Smooth muscle cell (in vitro differentiated cells): Measurements from ENCODE around the gene RFLNA. TPM values are rescaled to one million over a fixed set of nuclear protein-coding genes. Genes with fewer than 3 reads are reported as not detected.

ENCODE experiments used
- DNase-seq: peaks from one replicate; lab custom pipeline; 2025; ENCODE audit not compliant: unreplicated experiment; lab: John Stamatoyannopoulos, UW
- H2AFZ ChIP-seq: fragments of 200-600 bp; sonication (generic); 2 replicates; pipeline ENCODE4 v1.6.0; 2016; ENCODE audit warnings: antibody characterized with exemption, low read depth, mild to moderate bottlenecking
- H3F3A ChIP-seq: fragments of 200-600 bp; sonication (generic); 2 replicates; pipeline ENCODE4 v1.6.0; 2017; ENCODE audit warnings: antibody characterized with exemption, low read depth
- H3K27ac ChIP-seq: fragments of 200-600 bp; sonication (generic); 2 replicates; pipeline ENCODE4 v1.5.1; 2016; ENCODE audit warnings: low read depth, mild to moderate bottlenecking
- H3K27me3 ChIP-seq: fragments of 200-600 bp; sonication (generic); 2 replicates; pipeline ENCODE4 v1.6.1; 2016; ENCODE audit warnings: low read depth, mild to moderate bottlenecking
- H3K36me3 ChIP-seq: fragments of 200-600 bp; sonication (generic); 2 replicates; pipeline ENCODE4 v1.5.1; 2016; ENCODE audit warnings: low read depth
- H3K4me1 ChIP-seq: fragments of 200-600 bp; sonication (generic); 2 replicates; pipeline ENCODE4 v1.5.1; 2016; ENCODE audit warnings: low read depth
- H3K4me2 ChIP-seq: fragments of 200-600 bp; sonication (generic); 2 replicates; pipeline ENCODE4 v1.6.0; 2016; ENCODE audit warnings: mild to moderate bottlenecking
- H3K4me3 ChIP-seq: fragments of 200-600 bp; sonication (generic); 2 replicates; pipeline ENCODE4 v1.5.1; 2016; ENCODE audit warnings: mild to moderate bottlenecking
- H3K79me2 ChIP-seq: fragments of 200-600 bp; sonication (generic); 2 replicates; pipeline ENCODE4 v1.6.0; 2016; ENCODE audit warnings: low read depth, mild to moderate bottlenecking
- H3K9ac ChIP-seq: fragments of 200-600 bp; sonication (generic); 2 replicates; pipeline ENCODE4 v1.6.0; 2016; ENCODE audit warnings: low read depth
- H3K9me3 ChIP-seq: fragments of 200-600 bp; sonication (generic); replicated peaks from 2 replicates; pipeline ENCODE4 v1.5.1; 2016; ENCODE audit warnings: low read depth
- H4K20me1 ChIP-seq: fragments of 200-600 bp; sonication (generic); 2 replicates; pipeline ENCODE4 v1.6.0; 2016; ENCODE audit warnings: low read depth
- WGBS: methylation state at CpG from one replicate; pipeline ENCODE4 v1.1.7; 2016; ENCODE audit warnings: low lambda C conversion rate; 5-methylcytosine and 5-hydroxymethylcytosine counted together
- polyA plus RNA-seq: library from polyadenylated mRNA; unstranded; fragments of >200 nt; fragmentation: Nextera tagmentation; extraction: Ambion mirVana; gene quantifications from 2 replicates; pipeline ENCODE4 v1.2.1, GENCODE V29; 2016
- total RNA-seq: library from RNA; depleted of rRNA; stranded (reverse); fragments of >200 nt; gene quantifications from 2 replicates; pipeline ENCODE4 v1.2.3, GENCODE V29; 2014
- TF ChIP-seq, protein P1 (sequence below): fragments of 200-600 bp; sonication (generic); IDR thresholded peaks from 2 replicates; pipeline ENCODE4 v1.5.1; 2017; ENCODE audit warnings: borderline replicate concordance, mild to moderate bottlenecking, antibody characterized with exemption; ENCODE audit not compliant: insufficient read depth, poor library complexity, severe bottlenecking

RFLNA gene
- total and polyA plus RNA-seq, 2 experiments from 2014 or later: 30.2 to 51.5 TPM

DNA sequence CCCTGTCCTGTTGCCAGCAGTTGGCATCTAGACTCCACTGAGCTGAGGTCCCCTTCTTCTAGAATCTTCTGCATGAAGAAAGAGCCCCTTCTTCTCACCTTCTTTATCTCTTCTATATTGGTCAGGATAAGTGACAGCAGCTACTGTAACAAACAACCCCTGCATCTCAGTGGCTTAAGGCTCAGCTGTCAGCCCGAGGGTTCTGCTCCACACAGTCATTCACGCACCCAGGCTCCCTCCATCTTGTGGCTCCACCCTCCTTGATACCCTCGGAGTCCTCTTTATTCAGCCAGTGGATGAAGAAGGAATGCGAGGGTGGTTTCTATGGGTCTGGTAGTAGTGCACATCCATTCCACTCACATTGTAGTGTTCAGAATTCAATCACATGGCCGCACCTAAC, 10.5 kb upstream of the RFLNA start:
- Histone ChIP-seq H3K9me3 (no peaks in the 10 kb centered on the region), H3K4me2 (no peak overlapping the region), H4K20me1 (no peaks in the 10 kb centered on the region), H3K27me3 (no peaks in the 10 kb centered on the region), H3K4me1 (peaks cover 8% of the 10 kb centered on the region), H3K36me3 (no peaks in the 10 kb centered on the region), H3K9ac (no peak overlapping the region), H3F3A (no peaks in the 10 kb centered on the region), H3K79me2 (no peaks in the 10 kb centered on the region), H3K27ac (no peak overlapping the region), H3K4me3 (no peak overlapping the region), H2AFZ (no peak overlapping the region)
- 96% methylated on average over 5 of the region's 5 CpGs for WGBS
- TF ChIP-seq, protein P1, sequence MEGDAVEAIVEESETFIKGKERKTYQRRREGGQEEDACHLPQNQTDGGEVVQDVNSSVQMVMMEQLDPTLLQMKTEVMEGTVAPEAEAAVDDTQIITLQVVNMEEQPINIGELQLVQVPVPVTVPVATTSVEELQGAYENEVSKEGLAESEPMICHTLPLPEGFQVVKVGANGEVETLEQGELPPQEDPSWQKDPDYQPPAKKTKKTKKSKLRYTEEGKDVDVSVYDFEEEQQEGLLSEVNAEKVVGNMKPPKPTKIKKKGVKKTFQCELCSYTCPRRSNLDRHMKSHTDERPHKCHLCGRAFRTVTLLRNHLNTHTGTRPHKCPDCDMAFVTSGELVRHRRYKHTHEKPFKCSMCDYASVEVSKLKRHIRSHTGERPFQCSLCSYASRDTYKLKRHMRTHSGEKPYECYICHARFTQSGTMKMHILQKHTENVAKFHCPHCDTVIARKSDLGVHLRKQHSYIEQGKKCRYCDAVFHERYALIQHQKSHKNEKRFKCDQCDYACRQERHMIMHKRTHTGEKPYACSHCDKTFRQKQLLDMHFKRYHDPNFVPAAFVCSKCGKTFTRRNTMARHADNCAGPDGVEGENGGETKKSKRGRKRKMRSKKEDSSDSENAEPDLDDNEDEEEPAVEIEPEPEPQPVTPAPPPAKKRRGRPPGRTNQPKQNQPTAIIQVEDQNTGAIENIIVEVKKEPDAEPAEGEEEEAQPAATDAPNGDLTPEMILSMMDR: no peak
- DNase-seq: no peak

DNA sequence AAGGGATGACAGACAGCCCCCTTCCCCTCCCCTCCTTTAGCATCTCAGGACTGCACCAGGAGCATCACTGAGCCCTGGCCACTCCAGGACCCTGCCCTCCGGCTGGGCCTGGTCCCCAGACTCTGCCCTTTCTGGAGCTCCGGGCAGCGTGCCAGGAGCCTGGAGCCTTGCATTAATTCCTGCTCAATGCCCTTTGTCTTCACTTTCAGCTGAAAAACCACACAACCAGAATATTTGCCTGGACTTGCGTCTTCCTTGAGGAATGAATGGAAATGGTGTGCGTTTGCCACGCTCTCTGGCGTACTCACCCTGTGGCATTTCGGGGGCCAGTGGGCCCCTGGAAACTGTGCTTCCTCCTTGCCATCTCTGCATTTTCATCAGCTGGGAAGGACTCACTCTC, 8.5 kb upstream of the RFLNA start:
- Histone ChIP-seq H3K36me3 (no peaks in the 10 kb centered on the region), H3K9ac (no peak overlapping the region), H3K4me1 (peaks cover 12% of the 10 kb centered on the region), H3K4me3 (no peak overlapping the region), H4K20me1 (no peaks in the 10 kb centered on the region), H3K4me2 (no peak overlapping the region), H2AFZ (no peak overlapping the region), H3F3A (no peaks in the 10 kb centered on the region), H3K9me3 (no peaks in the 10 kb centered on the region), H3K27ac (no peak overlapping the region), H3K27me3 (no peaks in the 10 kb centered on the region), H3K79me2 (no peaks in the 10 kb centered on the region)
- TF ChIP-seq, protein P1: no peak
- WGBS: 74% methylated on average over 8 of the region's 8 CpGs
- no peak for DNase-seq

DNA sequence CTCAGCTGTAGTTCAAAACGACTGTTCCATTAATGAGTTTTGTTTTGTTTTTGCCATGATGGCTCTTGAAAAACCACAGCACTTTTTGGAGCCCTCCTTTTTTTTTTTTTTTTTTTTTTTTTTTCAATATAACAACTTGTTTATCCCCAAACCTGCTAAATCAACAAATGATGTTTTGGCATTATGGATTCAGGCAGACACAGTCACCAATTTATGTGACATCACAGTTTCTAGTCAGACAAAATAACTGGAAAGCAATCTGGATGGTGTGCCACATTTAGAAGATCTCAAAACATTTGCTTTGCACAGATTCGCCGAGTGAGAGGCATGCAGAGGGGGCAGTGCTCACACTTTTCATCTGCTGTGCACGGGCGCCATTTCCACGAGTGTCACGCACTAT, 7.9 kb upstream of the RFLNA start:
- no peaks in the 10 kb centered on the region for H3K9me3 ChIP-seq
- no peak overlapping the region for H3K4me3 ChIP-seq
- H3K79me2 ChIP-seq: no peaks in the 10 kb centered on the region
- H4K20me1 ChIP-seq: no peaks in the 10 kb centered on the region
- DNase-seq: no peak
- H3F3A ChIP-seq: no peaks in the 10 kb centered on the region
- no peak overlapping the region for H3K9ac ChIP-seq
- H3K27ac ChIP-seq: no peak overlapping the region
- no peak overlapping the region for H3K4me2 ChIP-seq
- TF ChIP-seq, protein P1: no peak
- H3K36me3 ChIP-seq: no peaks in the 10 kb centered on the region
- 85% methylated on average over 7 of the region's 7 CpGs for WGBS
- no peaks in the 10 kb centered on the region for H3K27me3 ChIP-seq
- H2AFZ ChIP-seq: no peak overlapping the region
- H3K4me1 ChIP-seq: peaks cover 12% of the 10 kb centered on the region
